IMR-90 (cell line): Measurements from ENCODE around the gene POU2F2.

Experiments
- CTCF ChIP-seq: conservative IDR thresholded peaks from 2 replicates; pipeline ENCODE4 v1.5.1; 2012; ENCODE audit warnings: mild to moderate bottlenecking, low read depth, low read length, improper control_type of control experiment
- NFE2L2 ChIP-seq: fragments of 150-350 bp; IDR thresholded peaks from 2 replicates; pipeline ENCODE4 v1.6.1; 2016; ENCODE audit warnings: low read depth, mild to moderate bottlenecking, low read length
- RAD21 ChIP-seq: IDR thresholded peaks from 2 replicates; pipeline ENCODE4 v1.6.1; 2012; ENCODE audit warnings: low read length, improper control_type of control experiment

- TF ChIP-seq CTCF (no peak), RAD21 (no peak), NFE2L2 (no peak)
Measured at GRCh38 chr19:42148266-42148665, 16.0 kb upstream of the POU2F2 start.
